ENCODE data around the gene TSPAN33. TPM values are rescaled to one million over a fixed set of nuclear protein-coding genes. Genes with fewer than 3 reads are reported as not detected.
"Not testable (repeated sequence)": the region's sequence is repeated elsewhere in the genome, so short reads cannot be mapped to it uniquely, and the experiment has no call there.

The TSPAN33 gene, protein sequence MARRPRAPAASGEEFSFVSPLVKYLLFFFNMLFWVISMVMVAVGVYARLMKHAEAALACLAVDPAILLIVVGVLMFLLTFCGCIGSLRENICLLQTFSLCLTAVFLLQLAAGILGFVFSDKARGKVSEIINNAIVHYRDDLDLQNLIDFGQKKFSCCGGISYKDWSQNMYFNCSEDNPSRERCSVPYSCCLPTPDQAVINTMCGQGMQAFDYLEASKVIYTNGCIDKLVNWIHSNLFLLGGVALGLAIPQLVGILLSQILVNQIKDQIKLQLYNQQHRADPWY
- 11.8 TPM for total RNA-seq
- long read RNA-seq, transcript TSPAN33-201 (8 exons, 1,863 nt) = major isoform, 66 of 79 reads
- long read RNA-seq, partial matches to known transcripts = 5 of 79 reads
- long read RNA-seq, other reads (novel, unspliced or antisense) = 8 of 79 reads

DNA sequence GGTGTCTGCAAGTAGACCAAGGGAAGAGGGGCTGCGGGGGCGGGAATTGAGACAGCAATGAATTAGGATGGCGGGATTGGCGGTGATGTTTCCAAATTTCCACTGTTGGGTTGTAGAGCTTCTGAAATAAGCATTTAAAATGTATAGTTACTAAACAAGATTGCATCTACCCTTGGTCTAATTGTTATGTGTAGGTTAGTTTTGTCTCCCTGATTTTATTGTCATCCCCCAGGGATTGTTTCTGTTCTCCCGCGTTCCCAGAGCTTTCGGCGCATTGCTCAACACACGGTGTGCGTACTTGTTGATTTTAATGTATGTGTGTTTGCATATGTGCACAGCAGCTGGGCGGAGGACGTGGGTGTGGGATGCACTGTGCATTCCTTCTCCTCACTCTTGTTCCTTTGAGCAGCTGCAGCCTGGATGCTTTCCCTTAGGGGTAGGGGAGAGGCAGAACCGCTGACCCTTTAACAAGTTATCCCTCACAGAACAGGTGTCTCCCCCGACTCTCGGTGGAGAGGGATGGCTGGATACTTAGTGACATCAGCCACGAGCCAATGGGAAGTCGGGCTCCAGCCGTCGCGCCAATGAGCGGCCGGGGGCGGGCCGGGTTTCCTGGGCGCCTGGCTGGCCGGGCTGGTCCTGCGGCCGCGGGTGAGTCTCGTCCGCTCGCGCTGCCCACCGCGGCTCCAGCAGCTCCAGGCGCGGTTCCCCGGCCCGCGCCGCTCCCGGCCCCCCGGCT is at the start of gene TSPAN33:
TSS of gene TSPAN33 (plus strand) at position 613 of the 739 bp plus-strand sequence. CDS start 274 bp downstream, outside the sequence.
- intact Hi-C loops (cut with DNase I) = no loop called here

DNA sequence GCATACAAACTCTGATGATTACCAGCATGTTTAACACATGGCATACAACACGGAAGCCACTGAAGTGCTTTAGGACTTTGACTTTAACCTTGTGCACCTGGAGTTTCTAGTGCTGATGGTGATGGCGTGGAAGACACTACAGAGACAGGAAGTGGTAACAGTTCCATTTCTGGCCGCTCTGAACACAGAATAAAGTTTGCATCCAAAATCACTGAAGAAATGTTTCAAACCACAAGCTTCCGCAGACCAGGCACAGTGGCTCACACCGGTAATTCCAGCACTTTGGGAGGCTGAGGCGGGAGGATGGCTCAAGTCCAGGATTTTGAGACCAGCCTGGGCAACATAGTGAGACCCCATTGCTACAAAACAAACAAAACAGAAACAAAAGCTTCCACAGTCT is 49.2 kb upstream of the TSPAN33 start:
- DNase-seq = no peak
- no peak for ATAC-seq (ENCODE audit: poor library complexity)
- intact Hi-C loops (cut with DNase I) = no loop called here

More for the DNA sequence above, at the start of gene TSPAN33:
- ATAC-seq (ENCODE audit: poor library complexity) = peak; percentile 96
- DNase-seq = peak; percentile 89

DNA sequence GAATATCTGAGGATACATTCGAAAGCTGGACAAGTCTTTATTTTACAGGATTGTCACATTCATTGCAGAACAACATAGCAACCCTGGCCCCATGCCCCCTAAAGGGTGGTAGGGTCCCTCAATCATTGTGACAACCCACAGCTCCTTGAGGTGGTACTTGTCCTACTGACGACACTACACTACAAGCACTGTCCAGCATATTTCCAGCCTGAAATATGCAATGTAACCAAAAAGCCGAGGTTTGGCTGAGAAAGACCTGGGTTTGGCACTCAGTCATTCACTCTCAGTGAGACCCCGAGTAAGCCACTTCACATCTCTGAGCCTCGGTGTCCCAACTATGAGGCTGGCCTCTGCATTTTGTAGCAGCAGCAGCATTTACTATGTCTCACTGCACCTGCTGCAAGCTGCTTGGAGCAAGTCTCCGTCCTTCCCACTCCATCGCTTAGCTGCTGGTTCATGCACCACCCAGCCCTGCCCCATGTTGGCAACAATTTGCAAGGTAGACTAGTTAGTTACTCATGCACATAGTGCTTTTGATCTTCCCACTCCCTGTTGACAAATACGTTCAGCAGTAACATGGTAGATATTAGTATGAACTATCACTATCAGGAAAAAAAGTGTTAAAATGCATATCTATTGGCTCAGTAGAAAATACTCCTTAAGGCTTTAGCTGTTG is 46.0 kb upstream of the TSPAN33 start:
- intact Hi-C loops (cut with DNase I) = no loop called here
- ATAC-seq (ENCODE audit: poor library complexity) = no peak
- no peak for DNase-seq

DNA sequence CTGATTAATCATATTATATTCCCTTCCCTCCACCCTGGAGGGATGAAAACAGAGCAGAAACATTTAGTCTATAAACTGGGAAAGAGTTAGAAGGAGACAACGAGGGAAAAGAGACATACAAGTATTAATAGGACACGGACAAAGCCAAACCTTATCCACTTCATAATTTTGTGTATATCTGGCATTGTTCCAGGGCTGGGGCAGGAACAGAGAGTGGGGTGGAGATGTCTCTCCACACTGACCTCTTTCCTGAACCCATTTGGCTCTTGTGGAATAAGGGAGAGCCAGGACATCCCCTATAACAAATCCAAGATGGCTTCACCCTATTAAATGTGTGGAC is 43.7 kb upstream of the TSPAN33 start:
- intact Hi-C loops (cut with DNase I) = no loop called here
- ATAC-seq (ENCODE audit: poor library complexity) = no peak

DNA sequence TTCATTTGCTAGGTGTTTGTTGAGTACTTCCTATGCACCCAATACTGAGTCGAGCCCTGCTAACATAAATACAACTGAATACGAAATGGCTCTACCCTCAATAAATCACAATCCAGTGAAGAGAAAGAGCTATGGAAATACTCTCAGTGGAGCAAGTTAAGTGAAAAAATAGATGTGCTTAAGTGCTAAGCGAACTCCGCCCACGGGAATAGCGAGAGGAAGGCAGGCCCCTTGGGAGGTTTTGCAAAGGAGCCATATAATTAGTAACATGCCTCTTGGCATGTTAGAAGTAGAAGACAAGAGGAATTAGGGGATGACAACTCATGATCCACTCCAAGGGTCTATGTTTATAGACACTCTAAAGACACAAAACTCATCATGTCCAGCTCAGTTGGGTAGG is 42.8 kb upstream of the TSPAN33 start:
- DNase-seq = no peak
- ATAC-seq (ENCODE audit: poor library complexity) = no peak
- intact Hi-C loops (cut with DNase I) = no loop called here

More for the DNA sequence above, 43.7 kb upstream of the TSPAN33 start:
- no peak for DNase-seq

DNA sequence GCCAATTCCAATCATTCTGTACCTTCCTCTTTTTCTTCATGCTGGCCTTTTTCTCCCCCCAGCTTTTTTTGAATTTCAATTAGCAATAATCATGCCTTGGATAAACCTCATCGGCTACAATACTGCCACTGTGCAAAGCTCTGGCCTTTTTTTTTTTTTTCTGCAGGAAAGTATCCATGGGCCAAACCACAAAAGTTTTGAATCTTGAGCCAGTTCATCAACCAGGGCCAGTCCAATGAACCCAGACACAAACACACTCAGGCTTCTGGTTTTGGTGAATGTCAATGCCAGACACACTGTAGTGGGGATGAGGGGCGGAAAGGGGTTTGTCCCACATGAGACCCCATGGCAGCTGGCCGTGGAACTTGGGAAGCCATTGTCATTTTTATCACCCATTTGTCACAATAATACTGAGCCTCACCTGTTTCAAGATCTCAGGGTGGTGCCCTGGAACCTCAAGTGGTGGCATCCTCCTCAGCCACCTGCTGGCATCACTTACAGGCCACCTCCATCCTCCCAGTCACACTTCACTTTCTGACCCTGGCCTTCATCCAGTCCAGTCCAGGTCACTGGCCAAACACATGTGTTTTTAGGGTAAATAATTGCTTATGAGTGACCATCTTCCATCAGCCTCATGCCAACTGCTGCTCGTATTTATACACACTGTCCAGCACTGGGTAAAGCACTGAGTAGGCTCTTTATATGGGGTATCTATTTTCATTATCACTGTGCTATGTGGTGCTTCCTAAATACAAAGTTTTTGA is 40.8 kb upstream of the TSPAN33 start:
- ATAC-seq (ENCODE audit: poor library complexity) = no peak
- no peak for DNase-seq
- intact Hi-C loops (cut with DNase I) = no loop called here

DNA sequence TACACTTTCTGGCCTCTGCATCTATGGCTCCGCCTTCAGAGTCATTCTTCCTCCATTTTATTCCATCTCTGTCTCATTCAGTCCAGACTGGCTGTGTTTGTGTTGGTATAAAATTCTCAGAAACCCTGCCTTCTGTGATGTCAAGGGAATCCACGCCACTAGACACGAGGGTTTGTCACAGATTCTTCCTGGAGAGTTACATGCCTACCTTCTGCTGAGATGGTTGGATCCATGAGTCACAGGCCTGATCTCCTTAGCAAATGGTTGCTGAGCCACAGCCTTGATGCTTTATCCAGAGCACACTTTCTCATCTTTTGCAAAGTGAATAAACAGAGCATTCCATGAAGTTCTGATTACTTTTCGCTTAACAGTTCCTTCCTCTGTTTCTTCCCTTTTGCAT is 35.9 kb upstream of the TSPAN33 start:
- intact Hi-C loops (cut with DNase I) = no loop called here
- ATAC-seq (ENCODE audit: poor library complexity) = no peak

DNA sequence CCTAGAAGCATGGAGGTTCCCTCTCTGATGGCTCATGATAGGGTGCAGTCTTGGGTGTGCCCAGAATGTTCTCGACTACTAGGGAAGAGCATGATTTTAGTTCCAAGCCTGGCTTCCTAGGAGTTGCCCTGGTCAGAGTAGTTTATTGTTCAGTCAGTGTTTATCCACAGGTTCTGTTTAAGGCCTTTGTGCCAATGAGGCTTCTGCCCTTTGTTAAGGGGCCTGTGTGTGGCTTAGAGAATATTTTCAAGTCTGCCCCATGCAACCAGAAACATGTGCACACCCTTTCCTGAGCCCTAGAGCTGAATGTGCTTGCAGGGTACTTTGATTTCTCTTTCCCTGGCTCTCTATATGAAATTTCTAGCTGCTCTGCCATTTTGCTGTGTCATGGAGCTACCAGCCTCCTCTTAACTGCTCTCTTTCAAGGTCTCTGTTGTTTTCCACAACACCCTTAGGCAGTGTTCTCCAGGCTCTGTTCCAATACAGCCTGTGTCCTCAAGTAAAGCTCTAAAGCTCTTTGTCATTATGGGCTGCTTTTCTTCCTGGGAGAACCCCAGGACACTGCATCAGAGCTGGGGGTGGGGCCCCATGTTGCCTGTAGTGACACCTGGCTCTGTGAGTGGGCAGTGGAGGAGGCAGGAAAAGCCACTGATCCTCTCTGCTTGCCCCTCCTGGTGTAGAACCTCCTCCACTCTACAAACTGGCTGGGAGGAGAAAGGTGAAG is 34.1 kb upstream of the TSPAN33 start:
- intact Hi-C loops (cut with DNase I) = no loop called here
- ATAC-seq (ENCODE audit: poor library complexity) (no peak), DNase-seq (no peak)

More for the DNA sequence above, 35.9 kb upstream of the TSPAN33 start:
- no peak for DNase-seq

DNA sequence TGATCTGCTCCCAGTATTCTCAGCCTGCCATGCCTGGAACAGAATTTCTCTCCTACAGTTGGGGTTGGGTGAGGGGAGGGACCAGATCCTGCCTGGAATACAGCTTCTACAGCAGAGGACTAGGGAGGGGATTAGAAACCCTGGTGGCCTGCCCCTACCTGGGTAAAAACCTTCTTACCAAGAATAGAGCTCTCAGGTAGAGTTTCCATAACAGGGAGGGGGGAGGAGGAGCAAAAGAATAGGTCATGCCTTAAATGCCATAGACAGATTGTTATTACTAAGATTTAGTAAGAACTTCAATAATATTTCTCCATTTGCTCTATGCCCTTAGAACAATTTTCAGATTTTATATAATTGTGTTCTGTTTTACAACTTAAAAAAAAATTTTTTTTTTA is 33.5 kb upstream of the TSPAN33 start:
- ATAC-seq (ENCODE audit: poor library complexity) = no peak
- no peak for DNase-seq
- intact Hi-C loops (cut with DNase I) = no loop called here

DNA sequence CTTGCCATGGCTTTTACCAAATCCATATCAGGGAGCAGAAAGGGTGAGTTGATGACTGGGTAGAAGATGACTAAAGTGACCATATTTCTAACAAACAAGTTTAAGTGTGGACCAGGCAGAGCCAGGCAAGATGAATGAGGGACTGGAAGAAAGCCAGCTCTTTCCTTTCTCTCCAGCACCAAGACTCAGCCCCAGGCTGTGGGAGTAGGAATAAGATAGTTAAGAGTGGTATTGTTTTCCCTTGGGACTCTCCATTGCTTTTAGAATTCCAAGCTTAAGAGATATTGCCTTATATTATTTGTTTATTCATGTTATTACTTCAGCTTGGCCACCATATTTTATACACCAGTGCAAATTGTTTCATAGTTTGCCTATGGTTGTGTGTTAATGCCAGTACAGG is 28.8 kb upstream of the TSPAN33 start:
- DNase-seq = no peak
- ATAC-seq (ENCODE audit: poor library complexity) = no peak
- intact Hi-C loops (cut with DNase I) = no loop called here

DNA sequence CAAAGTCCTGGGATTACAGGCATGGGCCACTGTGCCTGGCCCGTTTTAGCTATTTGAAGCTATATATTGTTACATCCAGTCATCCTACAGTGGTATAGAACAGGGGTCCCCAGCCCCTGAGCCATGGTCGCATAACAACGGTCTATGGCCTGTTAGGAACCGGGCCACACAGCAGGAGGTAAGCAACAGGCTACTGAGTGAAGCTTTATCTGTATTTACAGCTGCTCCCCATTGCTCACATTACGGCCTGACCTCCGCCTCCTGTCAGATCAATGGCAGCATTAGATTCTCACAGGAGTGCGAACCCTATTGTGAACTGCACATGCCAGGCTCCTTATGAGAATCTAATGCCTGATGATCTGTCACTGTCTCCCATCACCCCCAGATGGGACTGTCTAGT is 26.3 kb upstream of the TSPAN33 start:
- DNase-seq = no peak
- intact Hi-C loops (cut with DNase I) = no loop called here
- ATAC-seq (ENCODE audit: poor library complexity) = no peak

DNA sequence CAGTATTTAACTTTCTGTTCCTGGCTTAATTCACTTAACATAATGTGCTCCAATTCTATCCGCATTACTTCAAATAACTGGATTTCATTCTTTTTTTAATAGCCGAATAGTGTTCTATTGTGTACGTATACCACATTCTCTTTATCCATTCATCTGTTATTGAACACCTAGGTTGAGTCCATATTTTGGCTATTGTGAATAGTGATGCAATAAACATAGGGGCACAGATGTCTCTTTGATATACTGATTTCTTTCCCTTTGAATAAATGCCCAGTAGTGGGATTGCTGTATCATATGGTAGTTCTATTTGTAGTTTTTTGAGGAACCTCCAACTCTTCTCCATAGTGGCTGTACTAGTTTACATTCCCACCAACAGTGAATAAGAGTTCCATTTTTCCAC is 25.5 kb upstream of the TSPAN33 start:
- intact Hi-C loops (cut with DNase I) = no loop called here
- DNase-seq = no peak
- ATAC-seq (ENCODE audit: poor library complexity) = no peak

DNA sequence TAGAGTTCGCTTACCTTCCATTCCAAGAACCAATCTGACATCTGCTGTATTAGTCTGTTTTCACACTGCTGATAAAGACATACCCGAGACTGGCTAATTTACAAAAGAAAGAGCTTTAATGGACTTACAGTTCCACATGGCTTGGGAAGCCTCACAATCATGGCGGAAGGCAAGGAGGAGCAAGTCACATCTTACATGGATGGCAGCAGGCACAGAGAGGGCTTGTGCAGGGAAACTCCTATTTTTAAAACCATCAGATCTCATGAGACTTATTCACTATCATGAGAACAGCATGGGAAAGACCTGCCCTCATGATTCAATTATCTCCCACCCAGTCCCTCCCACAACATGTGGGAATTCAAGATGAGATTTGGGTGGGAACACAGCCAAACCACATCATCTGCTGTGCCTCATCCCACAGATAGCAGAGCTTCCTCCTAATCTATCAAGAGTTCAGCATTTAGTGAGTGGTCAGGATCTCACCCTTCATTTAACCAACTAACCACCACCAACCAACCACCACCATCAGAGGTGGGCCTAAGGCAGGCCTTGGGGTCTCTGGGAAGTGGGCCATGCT is 22.9 kb upstream of the TSPAN33 start:
- intact Hi-C loops (cut with DNase I); DNase-seq; ATAC-seq (ENCODE audit: poor library complexity): not testable (repeated sequence)

DNA sequence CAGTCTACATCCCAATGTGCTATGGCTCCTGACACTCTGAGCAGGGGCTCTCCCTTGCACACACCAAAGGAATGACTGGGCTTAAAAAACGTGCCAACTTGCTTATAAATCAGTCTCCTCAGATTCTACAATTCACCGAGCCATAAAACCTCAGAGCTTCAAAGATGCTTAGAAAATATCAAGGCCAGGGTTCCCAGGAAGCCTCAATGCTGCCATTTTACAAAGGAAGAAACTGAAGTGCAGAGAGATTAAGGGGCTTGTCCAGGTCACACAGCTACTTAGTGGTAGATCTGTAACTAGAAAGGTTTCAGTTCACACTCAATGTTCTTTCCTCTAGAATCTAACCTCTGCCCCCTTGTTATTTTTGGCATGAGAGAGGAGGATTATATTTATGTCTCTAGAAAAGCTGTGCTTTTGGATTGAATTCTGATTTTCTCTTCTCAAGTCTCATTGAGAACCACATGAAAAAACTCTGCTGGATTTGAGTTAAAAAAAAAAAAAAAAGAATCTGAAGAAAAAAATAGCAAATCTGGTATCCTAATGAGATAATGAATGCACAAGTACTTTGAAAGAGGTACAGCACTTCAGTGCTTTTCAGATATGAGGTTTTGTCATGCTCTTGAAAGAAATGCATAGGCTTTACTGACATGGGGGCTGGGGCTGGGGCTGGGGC is 22.3 kb upstream of the TSPAN33 start:
- DNase-seq (no peak), ATAC-seq (ENCODE audit: poor library complexity) (no peak)
- intact Hi-C loops (cut with DNase I) = no loop called here

DNA sequence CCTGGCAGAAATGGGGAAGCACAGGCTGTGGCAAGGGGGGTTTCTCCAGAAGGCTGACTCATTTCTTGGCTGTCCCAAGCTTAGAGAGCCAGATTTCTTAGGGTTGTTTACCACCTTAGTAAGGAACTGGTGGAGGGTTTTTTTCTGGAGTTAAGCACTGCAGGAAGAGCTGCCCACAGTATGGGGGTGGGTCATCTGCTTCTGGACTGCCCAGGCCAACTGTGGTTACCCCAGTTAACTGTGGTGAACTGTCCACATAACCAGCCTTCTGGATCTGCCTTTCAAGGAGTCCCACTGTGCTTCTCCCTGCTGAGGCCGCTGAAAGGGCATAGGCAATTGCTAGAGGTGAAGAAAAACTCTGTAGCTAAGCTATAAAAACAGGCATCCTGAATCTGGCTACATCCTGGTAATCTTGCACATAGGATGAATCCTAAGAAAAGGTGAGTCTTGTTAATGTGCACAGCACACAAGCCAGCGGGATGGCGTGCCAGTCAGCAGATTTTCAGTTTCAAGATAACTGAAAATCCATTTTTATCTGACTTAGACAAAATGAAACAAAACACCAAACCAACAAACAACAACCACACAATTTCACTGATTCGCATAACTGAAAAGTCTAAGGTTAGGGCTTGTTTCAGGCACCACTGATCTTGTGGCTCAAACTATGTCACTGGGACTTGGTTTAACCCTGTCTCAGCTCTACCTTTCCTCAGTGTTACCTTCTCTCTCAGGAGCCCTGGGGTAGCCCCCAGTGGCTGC is 21.6 kb upstream of the TSPAN33 start:
- DNase-seq (no peak), ATAC-seq (ENCODE audit: poor library complexity) (no peak)
- intact Hi-C loops (cut with DNase I) = no loop called here

DNA sequence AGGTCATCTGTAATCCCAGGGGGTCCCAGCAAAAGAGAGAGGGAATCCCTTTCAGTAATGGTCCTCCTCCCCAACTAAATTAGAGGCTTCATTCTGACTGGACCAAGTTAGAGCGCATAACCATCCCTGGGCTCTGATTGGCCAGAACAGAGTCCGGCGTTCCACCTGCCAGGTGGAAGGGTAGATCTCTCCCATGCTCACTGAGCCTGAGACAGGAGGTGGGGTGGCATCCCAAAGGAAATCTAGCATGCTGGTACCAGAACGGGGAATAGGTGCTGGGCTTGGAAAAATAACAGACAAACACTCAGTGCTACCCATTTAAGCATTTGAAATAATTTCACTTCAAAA is 21.0 kb upstream of the TSPAN33 start:
- DNase-seq = no peak
- intact Hi-C loops (cut with DNase I) = no loop called here
- no peak for ATAC-seq (ENCODE audit: poor library complexity)

DNA sequence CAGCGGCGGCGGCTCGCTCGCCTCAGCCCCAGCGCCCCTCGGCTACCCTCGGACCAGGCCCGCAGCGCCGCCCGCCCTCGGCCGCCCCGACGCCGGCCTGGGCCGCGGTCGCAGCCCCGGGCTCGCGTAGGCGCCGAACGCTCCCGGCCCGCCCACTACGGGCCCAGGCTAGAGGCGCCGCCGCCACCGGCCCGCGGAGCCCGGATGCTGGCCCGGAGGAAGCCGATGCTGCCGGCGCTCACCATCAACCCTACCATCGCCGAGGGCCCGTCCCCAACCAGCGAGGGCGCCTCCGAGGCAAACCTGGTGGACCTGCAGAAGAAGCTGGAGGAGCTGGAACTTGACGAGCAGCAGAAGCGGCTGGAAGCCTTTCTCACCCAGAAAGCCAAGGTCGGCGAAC is 18.2 kb upstream of the TSPAN33 start:
- ATAC-seq (ENCODE audit: poor library complexity) (no peak), DNase-seq (no peak)
- intact Hi-C loops (cut with DNase I) = no loop called here
